A549 (cell line): ENCODE data around the gene JAZF1.

Experiments used
- CHD4 ChIP-seq: fragments of 200-600 bp; sonication (generic); IDR thresholded peaks from 2 replicates; pipeline ENCODE4 v1.6.1; 2016; ENCODE audit warnings: antibody characterized with exemption, mild to moderate bottlenecking, borderline replicate concordance
- HMGXB4 ChIP-seq: fragments of 250-450 bp; sonication (Bioruptor Pico); IDR thresholded peaks from 2 replicates; pipeline ENCODE4 v1.5.0; 2021; ENCODE audit warnings: mild to moderate bottlenecking, moderate library complexity, borderline replicate concordance
- PBX3 ChIP-seq: IDR thresholded peaks from 2 replicates; pipeline ENCODE4 v1.6.1; 2012
- RAD21 ChIP-seq, 2 experiments: fragments of >200 bp in 1 of 2; sonication (Bioruptor Twin) in 1 of 2; formaldehyde crosslinking in 1 of 2; IDR thresholded peaks in 1 of 2; conservative IDR thresholded peaks in 1 of 2; 2 replicates in 1 of 2; 3 replicates in 1 of 2; pipeline ENCODE4 v1.6.1; 2012 to 2018; ENCODE audit warnings: inconsistent platforms in 1 of 2
- TFCP2L1 ChIP-seq: fragments of 250-450 bp; sonication (Bioruptor Pico); IDR thresholded peaks from 2 replicates; pipeline ENCODE4 v1.5.0; 2021; ENCODE audit warnings: mild to moderate bottlenecking
- TF ChIP-seq, protein P1 (sequence below): fragments of >200 bp; sonication (Bioruptor Twin); formaldehyde crosslinking; IDR thresholded peaks from 3 replicates; pipeline ENCODE4 v1.5.1; 2016
- TF ChIP-seq, protein P2 (sequence below): fragments of 200-600 bp; sonication (generic); IDR thresholded peaks from 2 replicates; pipeline ENCODE4 v1.6.1; 2016; ENCODE audit warnings: antibody characterized with exemption, mild to moderate bottlenecking, moderate library complexity

GRCh38 chr7:28018446-28018845 is 162.1 kb downstream of the JAZF1 start:
- TF ChIP-seq RAD21 (conservative IDR thresholded peaks at IDR 0.05 in 1 of 2, IDR thresholded peaks at IDR 0.05 in 1 of 2) (no peak), TFCP2L1 (CRISPR knock-in tag) (no peak), HMGXB4 (no peak), CHD4 (no peak), PBX3 (no peak)
- TF ChIP-seq, protein P1, sequence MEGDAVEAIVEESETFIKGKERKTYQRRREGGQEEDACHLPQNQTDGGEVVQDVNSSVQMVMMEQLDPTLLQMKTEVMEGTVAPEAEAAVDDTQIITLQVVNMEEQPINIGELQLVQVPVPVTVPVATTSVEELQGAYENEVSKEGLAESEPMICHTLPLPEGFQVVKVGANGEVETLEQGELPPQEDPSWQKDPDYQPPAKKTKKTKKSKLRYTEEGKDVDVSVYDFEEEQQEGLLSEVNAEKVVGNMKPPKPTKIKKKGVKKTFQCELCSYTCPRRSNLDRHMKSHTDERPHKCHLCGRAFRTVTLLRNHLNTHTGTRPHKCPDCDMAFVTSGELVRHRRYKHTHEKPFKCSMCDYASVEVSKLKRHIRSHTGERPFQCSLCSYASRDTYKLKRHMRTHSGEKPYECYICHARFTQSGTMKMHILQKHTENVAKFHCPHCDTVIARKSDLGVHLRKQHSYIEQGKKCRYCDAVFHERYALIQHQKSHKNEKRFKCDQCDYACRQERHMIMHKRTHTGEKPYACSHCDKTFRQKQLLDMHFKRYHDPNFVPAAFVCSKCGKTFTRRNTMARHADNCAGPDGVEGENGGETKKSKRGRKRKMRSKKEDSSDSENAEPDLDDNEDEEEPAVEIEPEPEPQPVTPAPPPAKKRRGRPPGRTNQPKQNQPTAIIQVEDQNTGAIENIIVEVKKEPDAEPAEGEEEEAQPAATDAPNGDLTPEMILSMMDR, result no peak
- TF ChIP-seq, protein P2, sequence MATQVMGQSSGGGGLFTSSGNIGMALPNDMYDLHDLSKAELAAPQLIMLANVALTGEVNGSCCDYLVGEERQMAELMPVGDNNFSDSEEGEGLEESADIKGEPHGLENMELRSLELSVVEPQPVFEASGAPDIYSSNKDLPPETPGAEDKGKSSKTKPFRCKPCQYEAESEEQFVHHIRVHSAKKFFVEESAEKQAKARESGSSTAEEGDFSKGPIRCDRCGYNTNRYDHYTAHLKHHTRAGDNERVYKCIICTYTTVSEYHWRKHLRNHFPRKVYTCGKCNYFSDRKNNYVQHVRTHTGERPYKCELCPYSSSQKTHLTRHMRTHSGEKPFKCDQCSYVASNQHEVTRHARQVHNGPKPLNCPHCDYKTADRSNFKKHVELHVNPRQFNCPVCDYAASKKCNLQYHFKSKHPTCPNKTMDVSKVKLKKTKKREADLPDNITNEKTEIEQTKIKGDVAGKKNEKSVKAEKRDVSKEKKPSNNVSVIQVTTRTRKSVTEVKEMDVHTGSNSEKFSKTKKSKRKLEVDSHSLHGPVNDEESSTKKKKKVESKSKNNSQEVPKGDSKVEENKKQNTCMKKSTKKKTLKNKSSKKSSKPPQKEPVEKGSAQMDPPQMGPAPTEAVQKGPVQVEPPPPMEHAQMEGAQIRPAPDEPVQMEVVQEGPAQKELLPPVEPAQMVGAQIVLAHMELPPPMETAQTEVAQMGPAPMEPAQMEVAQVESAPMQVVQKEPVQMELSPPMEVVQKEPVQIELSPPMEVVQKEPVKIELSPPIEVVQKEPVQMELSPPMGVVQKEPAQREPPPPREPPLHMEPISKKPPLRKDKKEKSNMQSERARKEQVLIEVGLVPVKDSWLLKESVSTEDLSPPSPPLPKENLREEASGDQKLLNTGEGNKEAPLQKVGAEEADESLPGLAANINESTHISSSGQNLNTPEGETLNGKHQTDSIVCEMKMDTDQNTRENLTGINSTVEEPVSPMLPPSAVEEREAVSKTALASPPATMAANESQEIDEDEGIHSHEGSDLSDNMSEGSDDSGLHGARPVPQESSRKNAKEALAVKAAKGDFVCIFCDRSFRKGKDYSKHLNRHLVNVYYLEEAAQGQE, result no peak
